Parathyroid adenoma (tissue), 2 donors: ENCODE measurements around the gene CLDN3.

Experiments
- H2AFZ ChIP-seq: fragments of 300-600 bp; sonication (generic); one replicate; pipeline ENCODE4 v1.7.0; 2017; ENCODE audit warnings: antibody characterized with exemption, mild to moderate bottlenecking
- H3K27ac ChIP-seq: fragments of 300-600 bp; sonication (generic); one replicate; pipeline ENCODE4 v1.7.0; 2017
- H3K27me3 ChIP-seq: fragments of 300-600 bp; sonication (generic); one replicate; pipeline ENCODE4 v1.7.0; 2017; ENCODE audit warnings: low read length; ENCODE audit not compliant: control insufficient read depth, insufficient read depth
- H3K36me3 ChIP-seq: fragments of 300-600 bp; sonication (generic); one replicate; pipeline ENCODE4 v1.7.0; 2017; ENCODE audit warnings: low read length; ENCODE audit not compliant: control insufficient read depth, insufficient read depth
- H3K4me1 ChIP-seq: fragments of 300-600 bp; sonication (generic); one replicate; pipeline ENCODE4 v1.7.0; 2017; ENCODE audit warnings: control low read depth
- H3K4me2 ChIP-seq: fragments of 300-600 bp; sonication (generic); one replicate; pipeline ENCODE4 v1.7.0; 2017; ENCODE audit warnings: low read length
- H3K4me3 ChIP-seq: fragments of 300-600 bp; sonication (generic); one replicate; pipeline ENCODE4 v1.7.0; 2017; ENCODE audit warnings: low read depth, low read length
- H3K79me2 ChIP-seq: fragments of 300-600 bp; sonication (generic); one replicate; pipeline ENCODE4 v1.7.0; 2017; ENCODE audit warnings: control low read depth
- H3K9ac ChIP-seq: fragments of 300-600 bp; sonication (generic); one replicate; pipeline ENCODE4 v1.7.0; 2017; ENCODE audit warnings: mild to moderate bottlenecking
- H3K9me3 ChIP-seq: fragments of 300-600 bp; sonication (generic); one replicate; pipeline ENCODE4 v1.7.0; 2017; ENCODE audit warnings: low read length; ENCODE audit not compliant: control insufficient read depth
- CTCF ChIP-seq: fragments of 300-600 bp; sonication (generic); IDR thresholded peaks from one replicate; pipeline ENCODE4 v1.7.0; 2017; ENCODE audit warnings: antibody characterized with exemption, mild to moderate bottlenecking
- donor health status: primary hyperparathyroidism.

Gene CLDN3

GRCh38 chr7:73762659-73762999 lies 7.4 kb downstream of the CLDN3 start:
- Histone ChIP-seq H3K4me2 (no peak overlapping the region), H3K4me1 (no peaks in the 10 kb centered on the region), H3K36me3 (no peaks in the 10 kb centered on the region), H3K79me2 (no peaks in the 10 kb centered on the region), H2AFZ (no peak overlapping the region), H3K9me3 (no peaks in the 10 kb centered on the region), H3K4me3 (no peak overlapping the region), H3K27ac (no peak overlapping the region), H3K9ac (no peak overlapping the region), H3K27me3 (no peaks in the 10 kb centered on the region)
- TF ChIP-seq CTCF, result no peak

- H3K79me2 ChIP-seq, result no peaks in the 10 kb centered on the region
- H3K4me3 ChIP-seq, result no peak overlapping the region
- H3K9ac ChIP-seq, result no peak overlapping the region
- H3K4me1 ChIP-seq, result no peaks in the 10 kb centered on the region
- H3K27ac ChIP-seq, result no peak overlapping the region
- H3K4me2 ChIP-seq, result no peak overlapping the region
- H3K9me3 ChIP-seq, result no peaks in the 10 kb centered on the region
- TF ChIP-seq CTCF, result no peak
- no peaks in the 10 kb centered on the region for H3K36me3 ChIP-seq
- no peak overlapping the region for H2AFZ ChIP-seq
- no peaks in the 10 kb centered on the region for H3K27me3 ChIP-seq
Observed at GRCh38 chr7:73761854-73762658, 8.0 kb downstream of the CLDN3 start.

- Histone ChIP-seq H3K27me3 (no peaks in the 10 kb centered on the region), H3K9ac (no peak overlapping the region), H3K4me3 (no peak overlapping the region), H3K4me1 (no peaks in the 10 kb centered on the region), H2AFZ (no peak overlapping the region), H3K9me3 (no peaks in the 10 kb centered on the region), H3K4me2 (no peak overlapping the region), H3K79me2 (no peaks in the 10 kb centered on the region), H3K36me3 (no peaks in the 10 kb centered on the region), H3K27ac (no peak overlapping the region)
- TF ChIP-seq CTCF, result no peak
Observed at GRCh38 chr7:73758581-73759138, 11.4 kb downstream of the CLDN3 start.

GRCh38 chr7:73749931-73750776 lies 19.9 kb downstream of the CLDN3 start:
- no peaks in the 10 kb centered on the region for H3K9me3 ChIP-seq
- H3K36me3 ChIP-seq, result no peaks in the 10 kb centered on the region
- H2AFZ ChIP-seq, result no peak overlapping the region
- no peaks in the 10 kb centered on the region for H3K27me3 ChIP-seq
- no peak overlapping the region for H3K4me2 ChIP-seq
- no peak for TF ChIP-seq CTCF
- no peaks in the 10 kb centered on the region for H3K4me1 ChIP-seq
- no peak overlapping the region for H3K27ac ChIP-seq
- no peak overlapping the region for H3K4me3 ChIP-seq
- H3K9ac ChIP-seq, result no peak overlapping the region
- H3K79me2 ChIP-seq, result no peaks in the 10 kb centered on the region
